Stimulated activated CD8-positive, alpha-beta memory T cell treated with anti-CD3 and anti-CD28 coated beads, Interleukin-15, amount 100 ng/mL, for 4 hours (primary cell): ENCODE measurements around the gene MIS12.

Source experiments
- DNase-seq, 2 donors: peaks; one replicate each; pipeline ENCODE4 v3.0.0-alpha.2; 2020; ENCODE audit warnings: low read depth in 2 of 2

Gene MIS12

GRCh38 chr17:5499476-5500231 lies 13.3 kb downstream of the MIS12 start:
- DNase-seq = no peak

GRCh38 chr17:5500247-5500588 lies 13.9 kb downstream of the MIS12 start:
- no peak for DNase-seq

- peak; percentile 51 to 63 for DNase-seq
Measured at GRCh38 chr17:5500589-5501391, 14.4 kb downstream of the MIS12 start.

- DNase-seq = no peak
Measured at GRCh38 chr17:5501685-5502084, 15.3 kb downstream of the MIS12 start.

GRCh38 chr17:5502552-5502951 lies 16.2 kb downstream of the MIS12 start:
- DNase-seq = no peak

- no peak for DNase-seq
Measured at GRCh38 chr17:5506307-5506706, 19.9 kb downstream of the MIS12 start.

- no peak for DNase-seq
Measured at GRCh38 chr17:5508810-5509209, 22.4 kb downstream of the MIS12 start.

GRCh38 chr17:5509482-5509881 lies 23.1 kb downstream of the MIS12 start:
- no peak for DNase-seq

GRCh38 chr17:5510771-5511170 lies 24.4 kb downstream of the MIS12 start:
- no peak for DNase-seq

GRCh38 chr17:5511401-5512225 lies 25.2 kb downstream of the MIS12 start:
- DNase-seq = no peak

GRCh38 chr17:5513628-5514027 lies 27.3 kb downstream of the MIS12 start:
- DNase-seq = no peak

- no peak for DNase-seq
Measured at GRCh38 chr17:5514976-5515375, 28.6 kb downstream of the MIS12 start.

GRCh38 chr17:5516060-5516792 lies 29.9 kb downstream of the MIS12 start:
- DNase-seq = no peak

GRCh38 chr17:5522476-5522875 lies 36.1 kb downstream of the MIS12 start:
- no peak for DNase-seq

- no peak for DNase-seq
Measured at GRCh38 chr17:5523249-5523648, 36.9 kb downstream of the MIS12 start.

GRCh38 chr17:5526821-5527598 lies 40.6 kb downstream of the MIS12 start:
- peak; percentile 7 to 25 for DNase-seq

GRCh38 chr17:5527601-5528250 lies 41.4 kb downstream of the MIS12 start:
- no peak for DNase-seq

GRCh38 chr17:5530265-5531084 lies 44.1 kb downstream of the MIS12 start:
- no peak for DNase-seq

GRCh38 chr17:5531085-5531418 lies 44.7 kb downstream of the MIS12 start:
- DNase-seq = no peak

GRCh38 chr17:5532581-5532980 lies 46.2 kb downstream of the MIS12 start:
- DNase-seq = no peak
